SK-N-SH (cell line): ENCODE data around the gene SPEF1. TPM values are rescaled to one million over a fixed set of nuclear protein-coding genes. Genes with fewer than 3 reads are reported as not detected.

ENCODE experiments used
- CTCF ChIA-PET: fragments of 300-600, 350-600 bp; formaldehyde crosslinking; extraction: SDS; loops from one replicate; lab custom pipeline; 2021; lab: Yijun Ruan, JAX
- POLR2A ChIA-PET: fragments of 350-600 bp; sonication (Branson Sonifier 250); formaldehyde crosslinking; extraction: SDS; loops from one replicate; lab custom pipeline; 2020; ENCODE audit warnings: antibody characterized with exemption, inconsistent platforms; lab: Yijun Ruan, JAX
- DNase-seq: peaks from one replicate; pipeline ENCODE4 v3.0.0; 2012
- H2AFZ ChIP-seq: fragments of 200-600 bp; sonication (generic); 2 replicates; pipeline ENCODE4 v1.8.1; 2016; ENCODE audit warnings: antibody characterized with exemption, mild to moderate bottlenecking, low read depth
- H3F3A ChIP-seq: fragments of 200-600 bp; sonication (generic); replicated peaks from 2 replicates; pipeline ENCODE3; 2016; ENCODE audit warnings: antibody characterized with exemption, mild to moderate bottlenecking; ENCODE audit not compliant: insufficient read depth
- H3K27ac ChIP-seq, 2 experiments: fragments of 200-500 bp in 1 of 2; fragments of 200-600 bp in 1 of 2; sonication (Bioruptor generic) in 1 of 2; sonication (generic), shearing (Covaris generic) in 1 of 2; 2 replicates each; pipeline versions ENCODE4 v1.5.1 to v1.6.1; 2014 to 2016; ENCODE audit warnings: low read depth in 2 of 2, inconsistent platforms in 1 of 2, low read length in 1 of 2, mild to moderate bottlenecking in 1 of 2, mixed read lengths in 1 of 2
- H3K27me3 ChIP-seq: fragments of 200-600 bp; sonication (generic), shearing (Covaris generic); 2 replicates; pipeline ENCODE4 v1.6.1; 2016; ENCODE audit warnings: mixed run types; ENCODE audit not compliant: insufficient read depth
- H3K36me3 ChIP-seq, 2 experiments: fragments of 200-500 bp in 1 of 2; fragments of 200-600 bp in 1 of 2; sonication (Bioruptor generic) in 1 of 2; sonication (generic) in 1 of 2; replicated peaks in 1 of 2; 2 replicates each; pipeline versions ENCODE3 to v1.5.1; 2014 to 2016; ENCODE audit warnings: low read length in 1 of 2, mild to moderate bottlenecking in 1 of 2; ENCODE audit not compliant: insufficient read depth in 2 of 2, control insufficient read depth in 1 of 2
- H3K4me1 ChIP-seq, 2 experiments: fragments of 200-500 bp in 1 of 2; fragments of 200-600 bp in 1 of 2; sonication (Bioruptor generic) in 1 of 2; sonication (generic), shearing (Covaris generic) in 1 of 2; 2 replicates each; pipeline versions ENCODE4 v1.5.1 to v1.6.1; 2014 to 2016; ENCODE audit warnings: low read depth in 1 of 2, low read length in 1 of 2, mixed run types in 1 of 2; ENCODE audit not compliant: insufficient read depth in 2 of 2, control insufficient read depth in 1 of 2
- H3K4me2 ChIP-seq: fragments of 200-600 bp; sonication (generic), shearing (Covaris generic); 2 replicates; pipeline ENCODE4 v1.6.1; 2017; ENCODE audit warnings: mixed run types
- H3K4me3 ChIP-seq, 2 experiments: fragments of 200-500 bp in 1 of 2; fragments of 200-600 bp in 1 of 2; sonication (Bioruptor generic) in 1 of 2; sonication (generic), shearing (Covaris generic) in 1 of 2; 2 replicates each; pipeline versions ENCODE4 v1.5.1 to v1.8.1; 2014 to 2016; ENCODE audit warnings: low read depth in 2 of 2, inconsistent platforms in 1 of 2, low read length in 1 of 2, mild to moderate bottlenecking in 1 of 2, mixed read lengths in 1 of 2, moderate library complexity in 1 of 2
- H3K79me2 ChIP-seq: fragments of 200-600 bp; sonication (generic); 2 replicates; pipeline ENCODE4 v1.8.1; 2017; ENCODE audit warnings: mild to moderate bottlenecking; ENCODE audit not compliant: insufficient read depth
- H3K9ac ChIP-seq: fragments of 200-600 bp; sonication (generic); 2 replicates; pipeline ENCODE4 v1.6.1; 2017; ENCODE audit warnings: mixed run types
- H3K9me2 ChIP-seq: fragments of 200-600 bp; sonication (generic); 2 replicates; pipeline ENCODE4 v1.6.1; 2017; ENCODE audit warnings: mixed run types
- H3K9me3 ChIP-seq: fragments of 200-600 bp; sonication (generic); 2 replicates; pipeline ENCODE4 v1.6.1; 2017; ENCODE audit warnings: mixed run types, mild to moderate bottlenecking, moderate library complexity
- H4K20me1 ChIP-seq: fragments of 200-600 bp; sonication (generic); 2 replicates; pipeline ENCODE4 v1.6.1; 2017; ENCODE audit warnings: mild to moderate bottlenecking, mixed run types; ENCODE audit not compliant: insufficient read depth
- CHD2 ChIP-seq: fragments of 150-350 bp; IDR thresholded peaks from 2 replicates; pipeline ENCODE4 v1.6.1; 2018; ENCODE audit warnings: low read length; ENCODE audit not compliant: partially characterized antibody
- CTCF ChIP-seq: fragments of 200-600 bp; sonication (generic); IDR thresholded peaks from 2 replicates; pipeline ENCODE4 v1.6.1; 2017; ENCODE audit warnings: antibody characterized with exemption, mild to moderate bottlenecking, moderate library complexity
- ELF1 ChIP-seq: IDR thresholded peaks from 2 replicates; pipeline ENCODE4 v1.4.0; 2012
- EZH2phosphoT487 ChIP-seq: fragments of 200-600 bp; sonication (generic); IDR thresholded peaks from 2 replicates; pipeline ENCODE4 v1.6.1; 2017; ENCODE audit warnings: low read depth, mixed run types, mild to moderate bottlenecking, antibody characterized with exemption, moderate library complexity, borderline replicate concordance
- FOSL2 ChIP-seq: IDR thresholded peaks from 2 replicates; pipeline ENCODE4 v1.4.0; 2012; ENCODE audit warnings: low read depth, mild to moderate bottlenecking, moderate library complexity, borderline replicate concordance
- FOXJ3 ChIP-seq: sonication (generic); formaldehyde crosslinking; IDR thresholded peaks from 2 replicates; pipeline ENCODE4 v1.5.1; 2020; ENCODE audit warnings: mild to moderate bottlenecking, missing genetic modification reagents
- GATA2 ChIP-seq: sonication (generic); formaldehyde crosslinking; IDR thresholded peaks from 2 replicates; pipeline ENCODE4 v1.5.0; 2020; ENCODE audit warnings: mild to moderate bottlenecking, missing genetic modification reagents
- JUND ChIP-seq: IDR thresholded peaks from 2 replicates; pipeline ENCODE4 v1.4.0; 2012
- MAX ChIP-seq: IDR thresholded peaks from 2 replicates; pipeline ENCODE4 v1.4.0; 2012; ENCODE audit warnings: low read depth
- MEF2A ChIP-seq: IDR thresholded peaks from 2 replicates; pipeline ENCODE4 v1.4.0; 2012; ENCODE audit warnings: low read depth, borderline replicate concordance
- MXI1 ChIP-seq: IDR thresholded peaks from 2 replicates; pipeline ENCODE4 v1.6.1; 2012; ENCODE audit warnings: mild to moderate bottlenecking, low read depth, low read length, improper control_type of control experiment
- NFIC ChIP-seq: IDR thresholded peaks from 2 replicates; pipeline ENCODE4 v1.4.0; 2012; ENCODE audit warnings: borderline replicate concordance
- NRF1 ChIP-seq: IDR thresholded peaks from 2 replicates; pipeline ENCODE4 v1.6.1; 2012; ENCODE audit warnings: low read depth, mild to moderate bottlenecking, low read length
- PBX3 ChIP-seq: IDR thresholded peaks from 2 replicates; pipeline ENCODE4; 2012
- POLR2AphosphoS5 ChIP-seq: IDR thresholded peaks from 2 replicates; pipeline ENCODE4 v1.6.1; 2012; ENCODE audit warnings: low read depth, low read length
- RAD21 ChIP-seq: IDR thresholded peaks from 2 replicates; pipeline ENCODE4 v1.6.1; 2012; ENCODE audit warnings: mild to moderate bottlenecking, low read length
- RCOR1 ChIP-seq: fragments of 150-350 bp; IDR thresholded peaks from 2 replicates; pipeline ENCODE4 v1.6.1; 2017; ENCODE audit warnings: antibody characterized with exemption, low read length
- RFX5 ChIP-seq: IDR thresholded peaks from 2 replicates; pipeline ENCODE4 v1.6.1; 2012; ENCODE audit warnings: mild to moderate bottlenecking, improper control_type of control experiment, low read length
- SIN3A ChIP-seq: IDR thresholded peaks from 2 replicates; pipeline ENCODE4 v1.6.1; 2012; ENCODE audit warnings: low read depth, mild to moderate bottlenecking, low read length, moderate library complexity, borderline replicate concordance
- SMC3 ChIP-seq: IDR thresholded peaks from 2 replicates; pipeline ENCODE4 v1.6.1; 2012; ENCODE audit warnings: low read depth, low read length, improper control_type of control experiment
- TAF1 ChIP-seq: IDR thresholded peaks from 2 replicates; pipeline ENCODE4 v1.6.1; 2012; ENCODE audit warnings: low read depth, mild to moderate bottlenecking, low read length, moderate library complexity, borderline replicate concordance
- TCF12 ChIP-seq: IDR thresholded peaks from 2 replicates; pipeline ENCODE4 v1.4.0; 2012
- TEAD4 ChIP-seq: IDR thresholded peaks from 2 replicates; pipeline ENCODE4 v1.4.0; 2012; ENCODE audit warnings: mild to moderate bottlenecking, borderline replicate concordance; ENCODE audit not compliant: insufficient read depth
- USF1 ChIP-seq: IDR thresholded peaks from 2 replicates; pipeline ENCODE4 v1.4.0; 2012; ENCODE audit warnings: low read depth, borderline replicate concordance
- USF2 ChIP-seq: fragments of 150-350 bp; IDR thresholded peaks from 2 replicates; pipeline ENCODE4 v1.6.1; 2017; ENCODE audit warnings: antibody characterized with exemption, low read length, low read depth, borderline replicate concordance
- YY1 ChIP-seq: IDR thresholded peaks from 2 replicates; pipeline ENCODE4 v1.4.0; 2012; ENCODE audit warnings: low read depth, mild to moderate bottlenecking
- ZBTB33 ChIP-seq: IDR thresholded peaks from 2 replicates; pipeline ENCODE4 v1.4.0; 2012; ENCODE audit warnings: low read depth, borderline replicate concordance
- WGBS: methylation state at CpG from one replicate; pipeline ENCODE4 v1.1.6; 2017; ENCODE audit warnings: low lambda C conversion rate; 5-methylcytosine and 5-hydroxymethylcytosine counted together
- polyA plus RNA-seq, 3 experiments: library from polyadenylated mRNA; depleted of rRNA; stranded (reverse); fragments of >200 nt; gene quantifications; 2 replicates each; pipeline ENCODE4 v1.2.3, GENCODE V29; 2012

SPEF1 gene
- 1.6 and 1.8 TPM in 2 replicates for polyA plus RNA-seq (2012; rRNA removed)
- 1.1 and 1.4 TPM in 2 replicates for polyA plus RNA-seq (2012; cell fraction: cytosol; rRNA removed)
- polyA plus RNA-seq (2012; cell fraction: nucleus; rRNA removed) = 4.5 and 5.8 TPM in 2 replicates

GRCh38 chr20:3781153-3781910, at the start of gene SPEF1:
Gene SPEF1 (minus strand): TSS chr20:3781448. CDS start chr20:3781287, 161 bp downstream.
- POLR2A ChIA-PET = interaction anchor here (0.6 to 1.0 kb wide), 4 partner anchors 13 to 39 kb away, joined by 4 to 5 read pairs (median 4); partner anchors contain the start of genes ADISSP and AP5S1
- Histone ChIP-seq H3F3A (peaks cover 15% of the 10 kb centered on the region), H3K9me2 (no peaks in the 10 kb centered on the region), H3K27me3 (no peaks in the 10 kb centered on the region), H3K27ac (peak within 1 kb of the TSS in 1 of 2 experiments; percentile 28; a peak in 2 of 4 replicates), H3K4me3 (peak within 1 kb of the TSS; percentile 51 to 68), H3K4me2 (peak within 1 kb of the TSS; percentile 91), H3K4me1 (peaks cover 20 to 38% of the 10 kb centered on the region in 2 experiments; a peak in 3 of 4 replicates), H3K9me3 (no peaks in the 10 kb centered on the region), H2AFZ (peak within 1 kb of the TSS; percentile 64; the same call in 1 of the 2 replicates), H3K36me3 (peaks cover 7 to 9% of the 10 kb centered on the region in 2 experiments), H3K79me2 (peaks cover 40% of the 10 kb centered on the region), H3K9ac (peak within 1 kb of the TSS; percentile 52), H4K20me1 (peaks cover 45% of the 10 kb centered on the region)
- peak; percentile 95 for DNase-seq
- 14% methylated on average over 26 of the region's 28 CpGs for WGBS
- CTCF ChIA-PET = interaction anchor here (0.7 to 3.1 kb wide), 29 partner anchors 9 to 303 kb away, joined by 3 to 14 read pairs (median 4); partner anchors contain the start of genes ADISSP, AP5S1 and CDC25B
- TF ChIP-seq FOSL2 (no peak), MAX (peak; percentile 64; the same call in 1 of the 2 replicates), TEAD4 (no peak), SIN3A (peak; percentile 95), ELF1 (no peak), EZH2phosphoT487 (no peak), YY1 (peak; percentile 98), ZBTB33 (no peak), MEF2A (no peak), SMC3 (peak; percentile 62), POLR2AphosphoS5 (peak; percentile 80), CHD2 (peak; percentile 89), RAD21 (peak; percentile 60), NRF1 (no peak), GATA2 (CRISPR knock-in tag) (no peak), JUND (0 out of 2 replicates have a peak, but pooled peaks have one; percentile 30), PBX3 (no peak), FOXJ3 (CRISPR knock-in tag) (no peak), NFIC (no peak), MXI1 (peak; percentile 99), TCF12 (no peak), USF1 (no peak), USF2 (no peak), TAF1 (no peak), CTCF (peak; percentile 68), RFX5 (no peak), RCOR1 (peak; percentile 17; the same call in 1 of the 2 replicates)
